Neural progenitor cell (in vitro differentiated cells): ENCODE measurements around the gene C19orf81. TPM values are rescaled to one million over a fixed set of nuclear protein-coding genes. Genes with fewer than 3 reads are reported as not detected.

ENCODE experiments used
- DNase-seq: peaks from one replicate; pipeline ENCODE4 v3.0.0-alpha.2; 2016; ENCODE audit warnings: low spot score
- H2AFZ ChIP-seq: fragments of 200-600 bp; sonication (generic); replicated peaks from 2 replicates; pipeline ENCODE4 v1.6.1; 2016; ENCODE audit warnings: antibody characterized with exemption
- H3F3A ChIP-seq: fragments of 200-600 bp; sonication (generic); 2 replicates; pipeline ENCODE4 v1.6.1; 2016; ENCODE audit warnings: antibody characterized with exemption, low read depth
- H3K27ac ChIP-seq: fragments of 200-600 bp; sonication (generic); 2 replicates; pipeline ENCODE4 v1.5.1; 2016; ENCODE audit warnings: mild to moderate bottlenecking
- H3K27me3 ChIP-seq: fragments of 200-600 bp; sonication (generic); 2 replicates; pipeline ENCODE4 v1.6.1; 2016; ENCODE audit warnings: mild to moderate bottlenecking, moderate library complexity
- H3K36me3 ChIP-seq: fragments of 200-600 bp; sonication (generic); 2 replicates; pipeline ENCODE4 v1.5.1; 2016
- H3K4me1 ChIP-seq: fragments of 200-600 bp; sonication (generic); 2 replicates; pipeline ENCODE4 v1.6.1; 2016; ENCODE audit warnings: mixed run types
- H3K4me2 ChIP-seq: fragments of 200-600 bp; sonication (generic); 2 replicates; pipeline ENCODE4 v1.6.1; 2016
- H3K4me3 ChIP-seq: fragments of 200-600 bp; sonication (generic); 2 replicates; pipeline ENCODE4 v1.5.1; 2016
- H3K79me2 ChIP-seq: fragments of 200-600 bp; sonication (generic); 2 replicates; pipeline ENCODE4 v1.6.1; 2016; ENCODE audit warnings: low read depth
- H3K9ac ChIP-seq: fragments of 200-600 bp; sonication (generic); 2 replicates; pipeline ENCODE4 v1.6.1; 2016
- H3K9me3 ChIP-seq: fragments of 200-600 bp; sonication (generic); 2 replicates; pipeline ENCODE4 v1.5.1; 2016; ENCODE audit warnings: low read depth
- H4K20me1 ChIP-seq: fragments of 200-600 bp; sonication (generic); 2 replicates; pipeline ENCODE4 v1.6.1; 2016; ENCODE audit warnings: low read depth
- H3K27ac Mint-ChIP-seq: 3 replicates; pipeline ENCODE4 v1.8.0; 2021; ENCODE audit warnings: mixed read lengths
- H3K27me3 Mint-ChIP-seq: 2 replicates; pipeline ENCODE4 v1.8.0; 2022; ENCODE audit warnings: low read depth, mild to moderate bottlenecking, inconsistent platforms, moderate library complexity, mixed read lengths; ENCODE audit not compliant: insufficient read depth
- H3K36me3 Mint-ChIP-seq: 3 replicates; pipeline ENCODE4 v1.8.0; 2021; ENCODE audit warnings: mixed read lengths
- H3K4me1 Mint-ChIP-seq: 3 replicates; pipeline ENCODE4 v1.8.0; 2021; ENCODE audit warnings: mixed read lengths
- H3K4me3 Mint-ChIP-seq: 3 replicates; pipeline ENCODE4 v1.8.0; 2021; ENCODE audit warnings: mild to moderate bottlenecking, moderate library complexity, mixed read lengths
- H3K9me3 Mint-ChIP-seq: 3 replicates; pipeline ENCODE4 v1.8.0; 2020; ENCODE audit warnings: mixed read lengths
- EZH2 ChIP-seq: fragments of 200-600 bp; sonication (generic); IDR thresholded peaks from 2 replicates; pipeline ENCODE4 v1.6.1; 2017; ENCODE audit warnings: antibody characterized with exemption, mild to moderate bottlenecking, moderate library complexity
- EZH2phosphoT487 ChIP-seq: fragments of 200-600 bp; sonication (generic); IDR thresholded peaks from 2 replicates; pipeline ENCODE4 v1.6.1; 2017; ENCODE audit warnings: antibody characterized with exemption
- total RNA-seq: library from RNA; depleted of rRNA; stranded (reverse); fragments of >200 nt; gene quantifications from 2 replicates; pipeline ENCODE4 v1.2.3, GENCODE V29; 2015; ENCODE audit warnings: low replicate concordance
- TF ChIP-seq, protein P1 (sequence below): fragments of 200-600 bp; sonication (generic); IDR thresholded peaks from 2 replicates; pipeline ENCODE4 v1.5.1; 2017; ENCODE audit warnings: antibody characterized with exemption, mild to moderate bottlenecking

Gene C19orf81
- total RNA-seq, 1 donor from 2014 or later, result 1.3 TPM

DNA sequence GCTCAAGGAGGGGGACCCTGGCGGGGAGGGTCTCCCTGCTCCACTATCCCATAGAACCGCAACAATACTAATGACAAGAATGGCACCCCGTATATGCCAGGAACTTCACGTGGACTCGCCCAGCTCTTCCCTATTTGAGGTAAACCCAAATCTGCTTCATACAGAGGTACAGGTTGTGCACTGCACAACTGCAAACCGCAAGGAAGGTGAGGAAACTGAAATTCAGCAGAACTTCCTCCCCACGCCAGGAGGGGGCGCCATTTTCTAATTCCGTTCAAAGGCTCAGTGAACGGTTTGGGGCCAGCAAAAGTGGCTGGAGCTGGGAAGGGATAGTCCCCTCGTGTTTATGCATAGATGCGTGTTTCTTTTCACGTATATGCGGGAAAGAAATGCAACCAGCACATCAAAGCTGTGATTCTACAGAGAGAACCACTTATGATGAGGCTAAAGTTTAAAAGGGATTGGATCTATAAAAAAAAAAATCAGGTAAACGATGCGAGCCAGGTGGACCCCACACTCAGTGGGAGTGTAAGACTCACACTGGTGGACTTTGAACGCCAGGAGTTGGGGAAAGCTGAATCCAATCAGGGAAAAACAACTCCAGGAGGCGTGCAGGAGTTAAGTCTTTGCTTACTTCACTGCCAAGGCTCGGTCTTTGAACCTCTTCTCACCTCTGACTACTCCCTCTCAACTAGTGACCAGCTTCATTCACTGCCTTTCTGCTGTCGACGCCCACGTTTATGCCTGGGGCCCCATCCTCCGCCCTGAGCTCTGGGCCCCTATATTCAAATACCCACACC lies 20.3 kb downstream of the C19orf81 start:
- Histone ChIP-seq H2AFZ (no peak overlapping the region), H3K27me3 (peaks cover 72% of the 10 kb centered on the region), H3K79me2 (no peaks in the 10 kb centered on the region), H3K9ac (no peak overlapping the region), H3K27ac (no peak overlapping the region), H3K4me3 (no peak overlapping the region), H3K36me3 (no peaks in the 10 kb centered on the region), H3K4me2 (no peak overlapping the region), H3K9me3 (no peaks in the 10 kb centered on the region), H3F3A (no peaks in the 10 kb centered on the region), H3K4me1 (no peaks in the 10 kb centered on the region), H4K20me1 (no peaks in the 10 kb centered on the region)
- Mint-ChIP-seq H3K4me1 (peaks cover 18% of the 10 kb centered on the region), H3K27ac (peak overlapping the region; percentile 50), H3K27me3 (peaks cover 32% of the 10 kb centered on the region), H3K9me3 (no peaks in the 10 kb centered on the region), H3K4me3 (peak overlapping the region; percentile 72), H3K36me3 (peaks cover 2% of the 10 kb centered on the region)
- no peak for DNase-seq
- TF ChIP-seq EZH2, result no peak
- TF ChIP-seq, protein P1, sequence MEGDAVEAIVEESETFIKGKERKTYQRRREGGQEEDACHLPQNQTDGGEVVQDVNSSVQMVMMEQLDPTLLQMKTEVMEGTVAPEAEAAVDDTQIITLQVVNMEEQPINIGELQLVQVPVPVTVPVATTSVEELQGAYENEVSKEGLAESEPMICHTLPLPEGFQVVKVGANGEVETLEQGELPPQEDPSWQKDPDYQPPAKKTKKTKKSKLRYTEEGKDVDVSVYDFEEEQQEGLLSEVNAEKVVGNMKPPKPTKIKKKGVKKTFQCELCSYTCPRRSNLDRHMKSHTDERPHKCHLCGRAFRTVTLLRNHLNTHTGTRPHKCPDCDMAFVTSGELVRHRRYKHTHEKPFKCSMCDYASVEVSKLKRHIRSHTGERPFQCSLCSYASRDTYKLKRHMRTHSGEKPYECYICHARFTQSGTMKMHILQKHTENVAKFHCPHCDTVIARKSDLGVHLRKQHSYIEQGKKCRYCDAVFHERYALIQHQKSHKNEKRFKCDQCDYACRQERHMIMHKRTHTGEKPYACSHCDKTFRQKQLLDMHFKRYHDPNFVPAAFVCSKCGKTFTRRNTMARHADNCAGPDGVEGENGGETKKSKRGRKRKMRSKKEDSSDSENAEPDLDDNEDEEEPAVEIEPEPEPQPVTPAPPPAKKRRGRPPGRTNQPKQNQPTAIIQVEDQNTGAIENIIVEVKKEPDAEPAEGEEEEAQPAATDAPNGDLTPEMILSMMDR, result peak; percentile 71
- TF ChIP-seq EZH2phosphoT487, result peak; percentile 54

DNA sequence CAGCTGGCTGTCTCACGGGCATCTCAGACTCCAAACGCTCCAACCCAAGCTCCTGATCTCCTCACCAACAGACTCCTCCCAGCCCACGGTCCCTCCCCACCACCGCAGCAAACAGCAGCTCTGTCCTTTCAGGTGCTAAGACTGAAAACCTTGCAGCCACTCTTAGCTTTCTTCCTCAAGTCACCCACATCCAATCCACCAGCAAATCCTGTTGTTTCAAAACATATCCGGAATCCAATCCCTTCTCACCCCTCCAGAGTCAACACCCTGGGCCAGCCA lies 20.8 kb downstream of the C19orf81 start:
- Mint-ChIP-seq H3K36me3 (no peaks in the 10 kb centered on the region), H3K27ac (peak overlapping the region; percentile 50), H3K4me1 (peaks cover 18% of the 10 kb centered on the region), H3K27me3 (peaks cover 30% of the 10 kb centered on the region), H3K4me3 (peak overlapping the region; percentile 46), H3K9me3 (no peaks in the 10 kb centered on the region)
- Histone ChIP-seq H3K27me3 (peaks cover 72% of the 10 kb centered on the region), H3K27ac (no peak overlapping the region), H3K79me2 (no peaks in the 10 kb centered on the region), H3K9ac (no peak overlapping the region), H3K4me3 (no peak overlapping the region), H3K4me2 (no peak overlapping the region), H3K9me3 (no peaks in the 10 kb centered on the region), H3K36me3 (no peaks in the 10 kb centered on the region), H3K4me1 (no peaks in the 10 kb centered on the region), H2AFZ (no peak overlapping the region), H3F3A (no peaks in the 10 kb centered on the region), H4K20me1 (no peaks in the 10 kb centered on the region)
- TF ChIP-seq EZH2phosphoT487, result no peak
- TF ChIP-seq EZH2, result no peak
- TF ChIP-seq, protein P1, result no peak
- no peak for DNase-seq

DNA sequence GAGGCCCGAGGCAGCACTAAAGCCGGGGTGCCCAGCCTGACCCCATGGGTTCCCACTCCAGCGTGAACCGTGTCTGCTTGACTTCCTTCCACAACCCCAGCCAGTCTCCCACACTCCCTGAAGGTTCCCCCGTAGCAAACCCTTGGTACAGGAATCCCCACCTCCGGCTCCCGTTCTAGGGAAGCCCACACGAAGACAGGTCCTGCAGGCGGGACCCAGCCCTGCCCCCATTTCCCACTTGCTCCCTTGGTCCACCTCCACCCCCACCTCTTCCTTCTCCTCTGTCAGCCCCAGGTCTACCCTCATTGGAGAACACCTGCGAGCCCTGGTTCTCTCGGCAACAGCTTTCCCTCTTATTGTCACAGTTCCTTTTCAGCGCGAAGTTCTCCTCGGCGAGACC lies 23.9 kb downstream of the C19orf81 start:
- peaks cover 2% of the 10 kb centered on the region for H3K36me3 Mint-ChIP-seq
- Histone ChIP-seq H3F3A (no peaks in the 10 kb centered on the region), H3K9ac (no peak overlapping the region), H3K4me2 (no peak overlapping the region), H4K20me1 (no peaks in the 10 kb centered on the region), H3K9me3 (no peaks in the 10 kb centered on the region), H3K27me3 (peaks cover 50% of the 10 kb centered on the region), H3K27ac (no peak overlapping the region), H2AFZ (no peak overlapping the region), H3K36me3 (no peaks in the 10 kb centered on the region), H3K4me1 (no peaks in the 10 kb centered on the region), H3K79me2 (no peaks in the 10 kb centered on the region), H3K4me3 (no peak overlapping the region)
- H3K4me1 Mint-ChIP-seq, result peaks cover 18% of the 10 kb centered on the region
- TF ChIP-seq EZH2phosphoT487, result no peak
- TF ChIP-seq, protein P1, result no peak
- TF ChIP-seq EZH2, result no peak
- peaks cover 29% of the 10 kb centered on the region for H3K27me3 Mint-ChIP-seq
- no peak overlapping the region for H3K27ac Mint-ChIP-seq
- no peak overlapping the region for H3K4me3 Mint-ChIP-seq
- DNase-seq, result no peak
- no peaks in the 10 kb centered on the region for H3K9me3 Mint-ChIP-seq
